Measurements from ENCODE around the gene RPP40.

The RPP40 gene

DNA sequence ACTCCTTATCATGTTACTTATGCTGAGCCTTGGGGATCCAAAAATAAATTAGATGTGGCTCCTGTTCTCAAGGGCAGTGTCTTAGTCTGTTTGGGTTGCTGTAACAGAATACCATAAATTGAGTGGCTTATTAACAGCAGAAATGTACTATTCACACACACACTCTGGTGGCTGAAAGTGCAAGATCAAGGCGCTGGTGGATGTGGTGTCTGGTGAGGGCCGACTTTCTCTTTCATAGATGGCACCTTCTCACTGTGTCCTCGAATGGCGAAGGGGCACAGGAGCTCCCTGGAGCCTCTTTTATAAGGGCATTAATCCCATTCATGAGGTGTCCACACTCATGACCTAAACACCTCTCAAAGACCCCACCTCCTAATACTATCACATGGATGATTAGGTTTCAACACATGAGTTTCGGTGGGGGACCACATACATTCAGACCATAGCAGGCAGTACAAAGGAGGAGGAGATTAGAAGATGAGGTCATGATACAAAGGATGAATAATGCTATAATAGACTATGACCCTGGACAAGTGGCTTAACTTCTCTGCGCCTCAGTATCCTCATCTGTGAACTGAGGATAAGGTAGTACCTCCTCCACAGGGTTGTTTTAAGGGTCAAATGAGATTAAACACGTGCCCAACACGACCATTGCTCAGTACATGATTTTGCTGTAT is 34.1 kb downstream of the RPP40 start:
- no peak for DNase-seq (ENCODE audit: low spot score)

DNA sequence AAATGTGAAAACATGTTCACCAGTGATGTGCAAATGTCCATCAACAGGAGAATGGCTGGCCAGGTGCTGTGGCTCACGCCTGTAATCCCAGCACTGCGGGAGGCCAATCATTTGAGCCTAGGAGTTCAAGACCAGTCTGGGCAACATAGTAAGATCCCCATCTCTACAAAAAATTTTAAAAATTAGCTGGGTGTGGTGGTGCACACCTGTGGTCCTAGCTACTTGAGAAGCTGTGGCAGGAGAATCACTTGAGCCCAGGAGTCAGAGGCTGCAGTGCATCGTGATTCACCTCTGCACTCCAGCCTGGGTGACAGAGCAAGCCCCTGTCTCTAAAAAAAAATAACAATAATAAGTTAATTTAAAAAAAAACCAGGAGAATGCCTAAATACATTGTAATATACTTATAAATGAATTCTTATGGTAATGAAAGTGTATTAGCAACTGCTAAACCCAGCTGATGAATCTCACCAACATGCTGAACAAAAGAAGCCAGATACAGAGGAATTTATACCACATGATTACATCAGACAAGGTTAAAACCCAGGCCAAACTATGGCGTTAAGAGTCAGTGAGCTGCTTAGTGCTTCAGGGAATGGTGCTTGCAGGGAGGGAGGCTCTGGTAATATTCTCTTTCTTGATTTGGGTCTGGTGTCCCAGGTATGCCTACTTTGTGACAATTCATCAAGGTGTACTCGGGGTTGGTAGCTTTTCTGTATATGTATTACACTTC is 36.4 kb downstream of the RPP40 start:
- no peak for DNase-seq (ENCODE audit: low spot score)

DNA sequence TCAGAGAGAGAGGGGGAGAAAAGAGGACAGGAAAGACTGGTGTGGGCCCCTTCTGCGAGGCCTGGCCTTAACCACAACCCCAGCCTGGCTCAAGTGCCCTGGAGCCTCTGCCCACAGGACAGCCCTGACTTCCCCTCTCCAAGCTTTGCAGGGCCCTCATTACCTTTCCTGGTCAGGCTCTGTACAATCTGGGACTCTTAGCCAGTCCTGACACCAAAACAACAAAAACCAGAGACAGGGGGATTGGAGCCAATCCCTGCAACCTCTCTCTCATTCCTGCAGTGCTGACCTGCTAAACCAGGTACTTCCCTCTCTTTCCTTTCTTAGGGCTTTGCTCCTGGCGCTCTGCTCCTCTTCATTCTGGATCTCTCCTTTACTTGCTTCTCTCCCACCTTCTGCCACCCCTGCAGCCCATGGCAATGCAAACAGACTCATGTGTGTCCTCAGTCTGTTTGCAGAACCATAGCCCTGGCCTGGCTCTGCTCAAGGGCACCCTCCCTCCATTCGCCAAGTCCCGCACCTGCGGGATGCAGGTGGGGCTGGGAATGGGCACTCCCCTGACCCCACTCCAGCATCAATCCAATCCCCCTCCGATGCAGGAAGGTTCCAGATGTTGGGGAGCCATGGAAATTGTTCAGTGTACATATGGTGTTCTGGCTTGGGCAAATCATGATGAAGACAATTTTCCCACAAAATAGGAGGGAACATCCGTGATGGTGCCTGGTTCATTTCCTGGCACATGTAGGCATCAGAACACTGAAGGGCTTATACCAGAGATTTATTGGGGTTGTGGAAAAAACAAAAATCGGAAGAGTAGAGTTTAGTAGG is 38.1 kb downstream of the RPP40 start:
- no peak for DNase-seq (ENCODE audit: low spot score)

DNA sequence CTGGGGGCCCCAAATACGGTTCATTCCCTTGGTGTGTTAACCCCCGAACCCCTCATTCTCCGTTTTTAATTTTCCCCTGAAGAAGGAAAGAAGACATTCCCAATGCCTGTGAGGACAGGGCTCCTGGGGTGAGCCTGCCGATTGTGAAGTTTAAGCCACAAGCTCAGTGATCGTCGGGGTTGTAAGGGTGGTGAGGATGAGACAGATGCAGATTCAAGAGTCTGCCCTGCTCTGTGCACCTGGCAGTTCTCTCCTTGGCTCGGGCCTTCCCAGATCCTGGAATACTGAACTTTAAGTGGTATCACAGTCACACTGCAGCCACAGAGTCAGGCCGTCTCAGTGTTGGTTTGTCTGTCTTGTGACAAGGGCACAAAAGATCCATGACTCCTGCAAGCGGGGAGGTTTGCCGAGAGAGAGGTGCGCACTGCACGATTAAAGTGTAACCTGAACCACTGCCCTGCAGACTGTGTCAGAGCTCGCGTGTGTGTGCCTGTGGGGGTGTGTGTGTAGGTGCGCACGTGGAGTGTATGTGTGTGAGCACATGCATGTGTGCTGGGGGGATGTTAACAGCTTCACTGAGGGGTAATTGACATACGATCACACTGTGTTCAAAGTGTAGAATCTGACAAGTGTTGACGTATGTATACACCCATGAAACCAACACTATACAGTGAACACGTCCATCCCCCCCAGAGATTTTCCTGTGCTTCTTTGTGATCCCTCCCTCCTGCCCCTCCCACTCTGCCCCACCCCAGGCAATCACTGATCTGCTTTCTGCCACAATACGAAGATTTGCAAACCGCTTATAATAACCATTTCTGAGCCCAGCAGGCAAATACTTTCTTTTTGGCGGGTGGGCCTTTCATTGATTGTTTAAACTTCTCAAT is 38.9 kb downstream of the RPP40 start:
- no peak for DNase-seq (ENCODE audit: low spot score)

DNA sequence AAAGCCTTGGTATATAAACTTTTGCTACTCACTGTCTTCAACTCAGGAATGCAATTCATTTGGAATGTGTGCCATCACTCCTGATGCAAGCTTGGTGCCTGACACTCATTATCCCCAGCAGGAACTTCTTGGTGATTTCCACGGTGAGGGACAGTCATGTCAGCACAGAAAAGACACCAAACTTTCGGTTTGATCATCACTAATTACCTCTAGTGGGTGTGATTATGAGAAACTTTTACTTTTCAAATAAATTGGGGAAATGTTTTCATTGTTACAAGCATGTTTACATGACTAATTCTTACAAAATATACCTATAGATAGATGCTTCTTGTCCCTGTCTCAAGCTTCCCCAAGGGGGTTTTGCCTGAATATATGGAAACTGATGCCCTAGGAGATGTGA is 40.9 kb downstream of the RPP40 start:
- no peak for DNase-seq (ENCODE audit: low spot score)

DNA sequence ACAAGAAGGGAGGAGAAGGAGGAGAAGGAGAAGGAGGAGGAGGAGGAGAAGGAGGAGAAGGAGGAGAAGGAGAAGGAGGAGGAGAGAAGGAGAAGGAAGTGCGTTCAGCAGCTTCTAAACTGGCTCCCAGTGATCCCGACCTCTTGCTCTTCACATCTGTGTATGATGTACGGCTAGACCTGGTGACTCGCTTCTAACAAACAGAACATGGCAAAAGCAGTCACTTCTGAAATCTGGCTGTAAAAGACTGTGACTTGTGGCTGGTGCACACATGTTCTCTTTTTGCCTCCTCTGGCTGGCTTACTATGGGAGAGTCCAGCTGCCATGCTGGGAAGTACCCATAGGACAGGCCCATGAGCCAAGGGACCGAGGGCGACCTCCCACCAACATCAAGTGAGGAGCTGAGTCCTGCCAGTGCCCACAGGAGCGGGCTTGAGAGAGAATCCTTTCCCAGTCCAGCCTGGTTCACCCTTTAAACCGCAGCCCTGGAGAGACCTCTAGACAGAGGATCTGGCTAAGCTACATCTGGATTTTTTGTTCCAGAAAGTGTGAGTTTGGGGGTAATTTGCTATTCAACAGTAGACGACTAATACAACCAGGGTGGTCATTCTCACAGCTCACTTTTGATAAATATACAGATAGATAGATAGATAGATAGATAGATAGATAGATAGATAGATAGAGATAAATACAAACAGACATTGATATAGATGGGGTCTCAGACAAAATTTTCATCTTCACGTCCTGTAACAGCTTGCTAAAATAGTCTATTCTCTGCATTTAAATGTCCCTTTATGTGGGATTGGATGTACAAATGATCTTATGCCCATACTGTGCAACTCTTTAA is 42.3 kb downstream of the RPP40 start:
- no peak for DNase-seq (ENCODE audit: low spot score)

DNA sequence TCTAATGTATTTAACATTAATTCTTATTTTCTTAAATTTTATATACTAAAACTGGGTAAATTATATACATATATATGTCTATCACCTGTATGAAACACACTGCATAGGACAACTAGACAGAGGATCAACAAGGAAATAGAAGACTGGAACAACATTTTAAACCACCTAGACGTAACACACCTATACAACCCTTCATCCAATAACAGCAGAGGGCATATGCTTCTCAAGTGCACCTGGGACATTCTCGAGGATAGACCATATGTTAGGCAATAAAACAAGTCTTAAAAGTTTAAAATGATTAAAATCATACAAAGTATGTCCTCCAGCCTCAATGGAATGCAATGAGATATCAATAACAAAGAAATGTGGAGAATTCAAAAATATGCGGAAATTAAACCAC is 45.2 kb downstream of the RPP40 start:
- no peak for DNase-seq (ENCODE audit: low spot score)

DNA sequence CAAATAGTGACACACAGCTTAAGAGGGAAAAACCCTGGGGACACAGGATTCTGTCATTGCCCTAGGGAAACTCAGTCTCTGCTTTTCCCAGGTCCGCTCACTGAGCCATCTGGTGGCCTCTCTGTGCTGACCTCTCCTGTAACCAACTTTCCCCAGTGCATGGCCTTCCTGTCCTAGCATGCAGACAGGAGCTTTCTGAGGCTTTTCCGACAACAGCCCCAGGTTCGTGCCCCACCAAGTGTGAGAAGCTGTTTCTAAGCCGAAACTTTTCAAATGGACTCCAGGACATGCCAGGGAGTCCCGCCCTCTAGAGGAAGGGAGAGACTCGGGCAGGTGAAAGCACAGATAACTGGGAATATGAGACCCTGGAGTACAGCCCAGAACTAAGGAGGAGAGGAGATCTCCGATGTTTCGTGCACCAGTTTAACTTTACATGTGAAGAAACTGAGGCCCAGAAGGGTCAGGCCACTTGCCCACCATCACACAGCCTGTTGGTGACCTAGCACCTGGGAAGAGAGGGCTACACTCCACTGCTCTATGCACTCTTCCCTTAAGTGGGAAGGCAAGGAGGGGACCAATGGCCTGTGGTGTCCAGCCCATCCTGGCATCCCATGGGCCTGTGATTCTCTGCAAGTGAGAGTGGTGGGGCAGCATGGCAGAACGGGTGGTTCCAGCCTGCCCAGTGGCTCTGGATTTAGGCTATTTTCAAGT is 46.2 kb downstream of the RPP40 start:
- DNase-seq (ENCODE audit: low spot score), result no peak

DNA sequence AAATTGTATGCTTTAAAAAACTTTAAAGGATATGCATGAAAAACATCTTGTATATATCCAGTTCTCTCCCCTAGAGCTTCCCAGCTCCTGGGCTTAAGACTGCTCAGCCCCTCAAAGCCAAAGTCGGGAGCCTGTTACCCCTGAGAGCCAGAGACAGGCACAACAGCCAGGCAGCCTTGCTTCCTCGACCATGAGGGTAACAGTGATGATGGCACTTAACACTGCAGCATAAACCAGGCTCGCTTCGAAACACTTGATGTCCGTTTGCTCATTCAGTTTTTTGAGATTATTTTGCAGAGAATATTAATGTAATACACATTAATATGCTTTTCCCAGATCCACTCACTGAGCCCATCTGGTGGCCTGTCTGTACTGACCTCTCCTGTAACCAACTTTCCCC is 47.2 kb downstream of the RPP40 start:
- no peak for DNase-seq (ENCODE audit: low spot score)

DNA sequence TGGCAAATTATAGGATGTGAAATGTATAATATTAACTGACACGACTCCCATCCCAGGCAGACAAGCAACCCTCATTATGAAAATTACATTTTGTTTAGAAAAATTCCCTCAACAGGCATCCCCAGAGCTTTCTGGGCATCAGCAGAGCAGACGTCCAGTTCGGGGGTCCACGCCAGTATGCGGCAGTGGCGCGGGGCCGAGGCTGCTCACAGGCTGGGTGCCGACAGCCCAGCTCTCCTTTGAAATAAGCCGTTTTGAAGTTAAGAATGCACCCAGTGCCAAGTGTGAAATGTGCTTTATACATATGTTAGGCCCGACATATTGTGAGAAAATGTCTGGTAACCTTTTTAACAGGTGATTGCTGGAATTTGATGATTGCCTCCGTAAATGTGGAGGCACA is 50.4 kb downstream of the RPP40 start:
- no peak for DNase-seq (ENCODE audit: low spot score)

DNA sequence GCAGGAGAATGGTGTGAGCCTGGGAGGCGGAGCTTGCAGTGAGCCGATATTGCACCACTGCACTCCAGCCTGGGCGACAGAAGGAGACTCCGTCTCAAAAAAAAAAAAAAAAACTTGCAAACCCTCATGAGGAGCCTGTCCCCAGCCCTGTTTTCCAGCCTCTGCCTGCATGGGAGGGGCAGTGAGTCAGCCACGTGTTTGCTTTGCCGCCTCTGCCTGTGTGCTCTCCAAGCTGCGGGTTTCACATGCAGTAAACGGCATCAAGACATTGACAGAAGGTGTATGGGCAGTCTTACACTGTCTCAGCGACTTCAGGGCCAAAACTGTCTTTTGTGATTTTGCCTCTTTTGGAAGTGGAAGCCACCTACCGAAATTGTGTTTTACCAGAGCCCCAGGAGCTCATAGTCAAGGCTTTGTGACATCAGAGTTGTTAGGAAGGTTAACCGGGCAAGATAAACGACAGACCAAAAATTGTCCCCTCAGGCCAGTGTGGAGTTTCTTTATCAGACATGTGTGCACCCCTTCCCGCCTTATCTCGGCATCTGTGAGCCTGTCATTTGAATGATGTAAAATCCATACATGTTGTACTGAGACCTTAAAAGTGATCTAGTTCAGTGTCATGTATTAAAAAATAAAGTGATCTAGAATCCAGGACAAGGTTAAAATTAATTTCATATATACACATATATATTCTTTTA is 52.9 kb downstream of the RPP40 start:
- DNase-seq (ENCODE audit: low spot score), result no peak

DNA sequence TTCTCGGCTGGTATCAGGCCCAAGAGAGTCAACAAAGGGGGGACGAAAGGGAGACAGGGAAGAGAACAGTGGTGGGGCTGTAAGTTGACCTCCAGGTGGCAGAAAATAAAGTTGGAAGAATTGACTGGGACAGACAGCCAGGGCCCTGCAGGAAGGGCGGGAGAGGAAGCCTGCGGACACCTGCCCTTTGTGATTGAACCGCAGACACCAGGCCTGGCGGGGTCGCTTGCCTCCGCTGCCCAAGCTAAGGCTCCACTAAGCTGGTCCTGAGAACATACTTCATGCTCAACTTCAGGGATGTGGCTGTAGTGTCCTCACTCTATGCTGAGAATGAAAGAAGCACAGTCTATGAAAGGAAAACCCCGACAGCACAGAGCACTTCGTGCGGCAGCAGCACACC is 53.8 kb downstream of the RPP40 start:
- DNase-seq (ENCODE audit: low spot score), result no peak

DNA sequence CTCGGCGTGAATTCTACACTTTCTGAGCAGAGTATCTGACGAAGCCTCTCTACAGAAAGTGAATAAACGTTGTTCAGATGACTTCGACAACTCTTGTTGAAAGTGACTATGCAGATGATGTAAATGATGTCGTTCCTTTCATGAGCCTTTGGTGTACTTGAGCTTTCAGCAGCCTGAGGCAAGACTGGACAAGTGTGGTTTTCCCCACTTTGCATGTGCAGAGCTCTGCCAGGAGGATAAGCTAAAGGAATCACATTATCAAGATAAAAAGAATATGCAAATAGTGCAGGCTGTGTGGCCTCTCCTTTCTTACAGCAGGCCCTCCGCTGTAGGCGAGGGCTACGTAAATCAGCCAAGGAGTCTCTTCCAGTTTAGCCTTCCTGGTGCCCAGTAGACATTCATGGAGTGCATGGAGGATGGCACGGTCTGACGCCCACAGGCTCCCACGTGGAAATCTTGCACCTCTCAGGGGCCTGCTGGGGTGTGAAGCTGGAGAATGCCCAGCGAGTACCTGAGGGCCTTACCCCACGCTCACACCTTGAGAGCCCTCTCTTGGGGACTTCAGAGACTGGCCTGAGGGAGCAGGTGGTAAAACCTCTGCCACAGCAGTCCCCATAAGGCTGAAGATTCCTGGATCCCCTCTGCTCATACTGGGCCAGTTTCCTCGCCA is 54.9 kb downstream of the RPP40 start:
- DNase-seq (ENCODE audit: low spot score), result no peak

DNA sequence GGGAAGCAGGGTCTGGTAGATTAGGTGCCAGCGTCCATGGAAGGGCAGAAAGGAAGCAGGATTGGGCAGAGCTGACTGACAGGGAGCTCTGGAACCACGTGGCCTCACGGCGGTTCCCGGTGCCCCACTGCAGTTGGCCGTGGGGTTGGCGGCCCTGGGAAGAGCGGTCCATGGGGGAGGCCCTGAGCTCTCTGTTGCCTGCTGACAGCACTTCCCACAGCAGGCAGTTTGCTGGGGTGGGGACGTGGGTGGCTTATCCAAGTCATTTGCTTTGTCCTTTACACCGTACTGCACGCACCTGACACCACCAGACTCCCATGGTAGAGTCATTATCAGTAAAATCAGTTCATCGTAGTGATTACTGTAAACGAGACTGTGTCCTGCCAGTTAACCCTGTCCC is 56.1 kb downstream of the RPP40 start:
- no peak for DNase-seq (ENCODE audit: low spot score)

DNA sequence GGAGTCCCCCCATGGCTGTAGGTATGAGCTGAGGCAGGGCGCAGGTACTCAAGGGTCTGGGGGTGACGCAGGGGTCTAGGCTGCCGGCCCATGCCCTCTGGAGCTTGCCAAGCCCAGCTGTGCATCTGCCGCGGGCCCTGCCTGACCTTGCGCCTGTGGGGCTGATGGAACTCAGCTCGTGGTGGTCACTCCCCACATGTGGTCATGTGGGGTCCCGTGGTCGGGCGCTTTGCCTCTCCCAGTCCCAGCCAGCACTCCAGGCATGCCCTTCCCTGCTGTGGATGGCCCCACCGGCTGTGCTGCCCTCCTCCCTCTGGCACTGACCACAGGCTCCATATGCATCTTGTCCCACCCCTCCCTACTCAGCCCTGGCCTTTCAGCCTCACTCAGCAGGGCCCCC is 57.3 kb downstream of the RPP40 start:
- DNase-seq (ENCODE audit: low spot score), result no peak

Measured in CD4-positive, alpha-beta T cell treated with Interleukin-2 at 100 ng/mL for 4 hours (primary cell).